ENCODE data around the gene MAGI2. TPM values are rescaled to one million over a fixed set of nuclear protein-coding genes. Genes with fewer than 3 reads are reported as not detected.
A peak's percentile ranks its signal among the peaks of the same experiment; 100 is the strongest.

MAGI2 gene
- total RNA-seq, 1 experiment from 2014 or later = 0.52 TPM

GRCh38 chr7:79272938-79273337, 180.5 kb downstream of the MAGI2 start:
- no peaks in the 10 kb centered on the region for H3K4me1 Mint-ChIP-seq (ENCODE audit: low read depth, unreplicated experiment)
- no peaks in the 10 kb centered on the region for H3K36me3 Mint-ChIP-seq (ENCODE audit: insufficient read depth, unreplicated experiment)
- DNase-seq = no peak
- H3K9me3 Mint-ChIP-seq (ENCODE audit: low read depth, unreplicated experiment) = no peaks in the 10 kb centered on the region
- intact Hi-C loops (cut with micrococcal nuclease; ENCODE audit: unreplicated experiment) = no loop called here
- BruUV-seq (replicated peaks) = no TSS peak
- H3K4me3 Mint-ChIP-seq (ENCODE audit: low read depth, unreplicated experiment) = no peak overlapping the region
- CTCF ChIA-PET = no interaction called here
- H3K27me3 Mint-ChIP-seq (ENCODE audit: unreplicated experiment) = no peaks in the 10 kb centered on the region
- no peak for TF ChIP-seq CTCF (IDR thresholded peaks at IDR 0.05; ENCODE audit: unreplicated experiment)
- no peak overlapping the region for H3K27ac Mint-ChIP-seq (ENCODE audit: unreplicated experiment)

GRCh38 chr7:79272066-79272669, 181.3 kb downstream of the MAGI2 start:
- Mint-ChIP-seq H3K36me3 (ENCODE audit: insufficient read depth, unreplicated experiment) (no peaks in the 10 kb centered on the region), H3K4me3 (ENCODE audit: low read depth, unreplicated experiment) (no peak overlapping the region), H3K9me3 (ENCODE audit: low read depth, unreplicated experiment) (no peaks in the 10 kb centered on the region), H3K4me1 (ENCODE audit: low read depth, unreplicated experiment) (no peaks in the 10 kb centered on the region), H3K27ac (ENCODE audit: unreplicated experiment) (no peak overlapping the region), H3K27me3 (ENCODE audit: unreplicated experiment) (no peaks in the 10 kb centered on the region)
- DNase-seq = no peak
- CTCF ChIA-PET = no interaction called here
- TF ChIP-seq CTCF (IDR thresholded peaks at IDR 0.05; ENCODE audit: unreplicated experiment) = peak; percentile 18
- intact Hi-C loops (cut with micrococcal nuclease; ENCODE audit: unreplicated experiment) = no loop called here
- no TSS peak for BruUV-seq (replicated peaks)

- intact Hi-C loops (cut with micrococcal nuclease; ENCODE audit: unreplicated experiment) = no loop called here
- CTCF ChIA-PET = no interaction called here
- no peaks in the 10 kb centered on the region for H3K9me3 Mint-ChIP-seq (ENCODE audit: low read depth, unreplicated experiment)
- no peak overlapping the region for H3K4me3 Mint-ChIP-seq (ENCODE audit: low read depth, unreplicated experiment)
- H3K27ac Mint-ChIP-seq (ENCODE audit: unreplicated experiment) = no peak overlapping the region
- H3K27me3 Mint-ChIP-seq (ENCODE audit: unreplicated experiment) = no peaks in the 10 kb centered on the region
- TF ChIP-seq CTCF (IDR thresholded peaks at IDR 0.05; ENCODE audit: unreplicated experiment) = no peak
- no peaks in the 10 kb centered on the region for H3K36me3 Mint-ChIP-seq (ENCODE audit: insufficient read depth, unreplicated experiment)
- H3K4me1 Mint-ChIP-seq (ENCODE audit: low read depth, unreplicated experiment) = no peaks in the 10 kb centered on the region
- BruUV-seq (replicated peaks) = no TSS peak
- DNase-seq = no peak
Observed at GRCh38 chr7:79268730-79269129, 184.7 kb downstream of the MAGI2 start.

GRCh38 chr7:79258826-79259225, 194.6 kb downstream of the MAGI2 start:
- no peak overlapping the region for H3K4me3 Mint-ChIP-seq (ENCODE audit: low read depth, unreplicated experiment)
- no peak overlapping the region for H3K27ac Mint-ChIP-seq (ENCODE audit: unreplicated experiment)
- no peak for DNase-seq
- CTCF ChIA-PET = no interaction called here
- no peaks in the 10 kb centered on the region for H3K36me3 Mint-ChIP-seq (ENCODE audit: insufficient read depth, unreplicated experiment)
- BruUV-seq (replicated peaks) = no TSS peak
- intact Hi-C loops (cut with micrococcal nuclease; ENCODE audit: unreplicated experiment) = no loop called here
- no peaks in the 10 kb centered on the region for H3K27me3 Mint-ChIP-seq (ENCODE audit: unreplicated experiment)
- H3K9me3 Mint-ChIP-seq (ENCODE audit: low read depth, unreplicated experiment) = no peaks in the 10 kb centered on the region
- no peak for TF ChIP-seq CTCF (IDR thresholded peaks at IDR 0.05; ENCODE audit: unreplicated experiment)
- no peaks in the 10 kb centered on the region for H3K4me1 Mint-ChIP-seq (ENCODE audit: low read depth, unreplicated experiment)
